KMS-11 (cell line): ENCODE results near the gene TSPAN14.

Experiments used
- H2AFZ ChIP-seq: fragments of 200-600 bp; sonication (generic); 2 replicates; pipeline ENCODE4 v1.6.1; 2016; ENCODE audit warnings: antibody characterized with exemption, mixed run types, low read depth
- H3K27ac ChIP-seq: fragments of 200-600 bp; sonication (generic); 2 replicates; pipeline ENCODE4 v1.6.1; 2016; ENCODE audit warnings: mild to moderate bottlenecking, mixed run types
- H3K27me3 ChIP-seq: fragments of 200-600 bp; sonication (generic); 2 replicates; pipeline ENCODE4 v1.6.1; 2017; ENCODE audit warnings: mild to moderate bottlenecking, low read depth, mixed run types, moderate library complexity; ENCODE audit not compliant: insufficient read depth
- H3K36me3 ChIP-seq: fragments of 200-600 bp; sonication (generic); 2 replicates; pipeline ENCODE4 v1.6.1; 2017; ENCODE audit warnings: mild to moderate bottlenecking, mixed run types; ENCODE audit not compliant: insufficient read depth
- H3K4me1 ChIP-seq: fragments of 200-600 bp; sonication (generic); 2 replicates; pipeline ENCODE4 v1.6.1; 2016; ENCODE audit warnings: mild to moderate bottlenecking, low read depth, mixed run types; ENCODE audit not compliant: poor library complexity, severe bottlenecking
- H3K4me2 ChIP-seq: fragments of 200-600 bp; sonication (generic); 2 replicates; pipeline ENCODE4 v1.7.0; 2016; ENCODE audit warnings: mild to moderate bottlenecking, mixed run types
- H3K4me3 ChIP-seq: fragments of 200-600 bp; sonication (generic); IDR thresholded peaks from 2 replicates; pipeline ENCODE4 v1.6.1; 2017; ENCODE audit warnings: low read depth, low read length, mixed read lengths; ENCODE audit not compliant: insufficient read depth
- H3K79me2 ChIP-seq: fragments of 200-600 bp; sonication (generic); 2 replicates; pipeline ENCODE4 v1.6.1; 2016; ENCODE audit warnings: low read depth, mixed run types; ENCODE audit not compliant: insufficient read depth
- H3K9ac ChIP-seq: fragments of 200-600 bp; sonication (generic); 2 replicates; pipeline ENCODE4 v1.6.1; 2016; ENCODE audit warnings: mild to moderate bottlenecking, mixed run types
- H4K20me1 ChIP-seq: fragments of 200-600 bp; sonication (generic); 2 replicates; pipeline ENCODE4 v1.6.1; 2016; ENCODE audit warnings: mild to moderate bottlenecking, mixed run types; ENCODE audit not compliant: insufficient read depth
- TF ChIP-seq, protein P1 (sequence below): fragments of 200-600 bp; sonication (generic); conservative IDR thresholded peaks from 2 replicates; pipeline ENCODE4 v1.6.1; 2017; ENCODE audit warnings: low read depth, mild to moderate bottlenecking, antibody characterized with exemption, low read length, moderate library complexity, mixed read lengths

Gene TSPAN14

DNA sequence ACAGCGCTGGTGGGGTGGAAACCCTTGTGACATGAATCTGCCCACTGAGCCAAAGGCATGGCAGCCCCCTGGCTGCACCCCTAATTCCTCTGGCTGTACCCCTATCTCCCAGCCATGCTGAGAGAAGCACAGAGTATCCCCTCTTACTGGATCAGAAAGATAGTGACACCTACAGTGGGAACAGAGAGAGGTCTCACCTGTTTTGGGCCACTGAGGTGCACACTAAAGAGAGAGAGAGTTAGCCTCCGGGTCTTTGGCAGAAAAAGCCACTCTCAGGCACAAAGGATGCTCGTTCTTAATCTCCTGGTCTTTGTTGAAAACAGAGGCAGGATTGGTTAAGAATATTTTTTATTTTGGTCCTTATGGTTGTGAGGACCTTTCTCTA, 11.3 kb downstream of the TSPAN14 start:
- TF ChIP-seq, protein P1, sequence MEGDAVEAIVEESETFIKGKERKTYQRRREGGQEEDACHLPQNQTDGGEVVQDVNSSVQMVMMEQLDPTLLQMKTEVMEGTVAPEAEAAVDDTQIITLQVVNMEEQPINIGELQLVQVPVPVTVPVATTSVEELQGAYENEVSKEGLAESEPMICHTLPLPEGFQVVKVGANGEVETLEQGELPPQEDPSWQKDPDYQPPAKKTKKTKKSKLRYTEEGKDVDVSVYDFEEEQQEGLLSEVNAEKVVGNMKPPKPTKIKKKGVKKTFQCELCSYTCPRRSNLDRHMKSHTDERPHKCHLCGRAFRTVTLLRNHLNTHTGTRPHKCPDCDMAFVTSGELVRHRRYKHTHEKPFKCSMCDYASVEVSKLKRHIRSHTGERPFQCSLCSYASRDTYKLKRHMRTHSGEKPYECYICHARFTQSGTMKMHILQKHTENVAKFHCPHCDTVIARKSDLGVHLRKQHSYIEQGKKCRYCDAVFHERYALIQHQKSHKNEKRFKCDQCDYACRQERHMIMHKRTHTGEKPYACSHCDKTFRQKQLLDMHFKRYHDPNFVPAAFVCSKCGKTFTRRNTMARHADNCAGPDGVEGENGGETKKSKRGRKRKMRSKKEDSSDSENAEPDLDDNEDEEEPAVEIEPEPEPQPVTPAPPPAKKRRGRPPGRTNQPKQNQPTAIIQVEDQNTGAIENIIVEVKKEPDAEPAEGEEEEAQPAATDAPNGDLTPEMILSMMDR = no peak
- no peak overlapping the region for H3K27ac ChIP-seq
- H2AFZ ChIP-seq = no peak overlapping the region
- H3K79me2 ChIP-seq = peaks cover 5% of the 10 kb centered on the region; the same call in 1 of the 2 replicates
- no peaks in the 10 kb centered on the region for H3K27me3 ChIP-seq
- H3K4me3 ChIP-seq = no peak overlapping the region
- H3K36me3 ChIP-seq = no peaks in the 10 kb centered on the region
- no peak overlapping the region for H3K4me2 ChIP-seq
- H3K4me1 ChIP-seq = peaks cover 25% of the 10 kb centered on the region
- no peak overlapping the region for H3K9ac ChIP-seq
- H4K20me1 ChIP-seq = no peaks in the 10 kb centered on the region

DNA sequence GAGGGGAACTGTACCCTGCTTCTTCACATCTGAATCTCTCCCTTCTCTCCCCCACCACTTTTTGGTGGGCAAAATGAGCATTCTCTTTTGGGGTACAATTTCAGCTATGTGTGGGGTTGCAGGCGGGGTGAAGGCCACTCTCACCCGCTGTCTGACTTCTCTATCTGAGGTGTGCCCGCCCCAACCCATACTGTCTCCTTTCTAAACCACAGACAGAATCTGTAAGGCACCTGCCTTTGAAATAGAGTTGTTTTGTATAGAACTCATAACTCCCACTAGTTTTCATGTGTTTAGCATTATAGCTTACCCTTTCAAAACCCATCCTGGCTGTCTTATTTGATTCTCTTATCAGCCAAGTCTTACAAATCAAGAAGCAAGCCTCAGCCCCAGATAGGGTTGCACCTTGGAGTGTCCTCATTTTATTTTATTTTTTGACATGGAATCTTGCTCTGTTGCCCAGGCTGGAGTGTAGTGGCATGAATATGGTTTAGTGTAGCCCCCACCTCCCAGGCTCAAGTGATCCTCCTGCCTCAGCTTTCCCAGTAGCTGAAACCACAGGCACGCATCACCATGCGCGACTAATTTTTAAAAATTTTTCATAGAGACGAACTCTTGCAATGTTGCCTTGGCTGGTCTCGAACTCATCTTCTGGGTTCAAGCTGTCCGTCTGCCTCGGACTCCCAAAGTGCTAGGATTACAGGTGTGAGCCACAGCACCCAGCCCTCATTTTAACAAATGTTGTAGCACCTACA, 11.9 kb downstream of the TSPAN14 start:
- H2AFZ ChIP-seq = no peak overlapping the region
- no peak overlapping the region for H3K4me2 ChIP-seq
- no peaks in the 10 kb centered on the region for H3K36me3 ChIP-seq
- TF ChIP-seq, protein P1 = no peak
- peaks cover 5% of the 10 kb centered on the region; the same call in 1 of the 2 replicates for H3K79me2 ChIP-seq
- H3K4me1 ChIP-seq = peaks cover 25% of the 10 kb centered on the region
- H3K27ac ChIP-seq = no peak overlapping the region
- no peak overlapping the region for H3K9ac ChIP-seq
- H3K27me3 ChIP-seq = no peaks in the 10 kb centered on the region
- H4K20me1 ChIP-seq = no peaks in the 10 kb centered on the region
- H3K4me3 ChIP-seq = no peak overlapping the region

DNA sequence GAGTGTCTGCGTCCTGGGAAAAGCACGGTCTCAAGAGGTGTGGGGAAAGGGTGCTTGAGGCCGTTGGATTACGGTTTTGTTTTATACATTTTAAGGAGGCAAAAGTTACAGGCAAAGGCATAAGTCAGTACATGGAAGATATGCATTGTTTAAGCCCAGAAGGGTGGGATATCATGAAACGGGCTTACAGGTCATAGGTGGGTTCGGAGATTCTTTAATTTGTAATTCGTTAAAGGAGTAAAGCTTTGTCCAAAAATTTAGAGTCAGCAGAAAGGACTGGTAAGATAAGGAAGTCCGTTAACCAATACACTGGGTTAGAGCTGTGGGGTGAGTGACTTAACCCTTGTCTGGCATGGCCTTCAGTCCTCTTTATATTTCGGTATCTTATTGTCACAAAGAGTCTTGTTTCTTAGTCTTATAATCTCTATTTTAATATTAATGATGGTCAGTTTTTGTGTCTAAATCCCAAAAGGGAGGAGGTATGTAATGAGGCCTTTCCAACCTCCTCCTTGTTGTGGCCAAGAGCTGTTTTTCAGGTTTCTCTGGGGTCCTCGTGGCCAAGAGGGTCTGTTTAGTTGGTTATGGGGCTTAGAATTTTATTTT, 12.7 kb downstream of the TSPAN14 start:
- H3K4me1 ChIP-seq = peaks cover 25% of the 10 kb centered on the region
- no peaks in the 10 kb centered on the region for H4K20me1 ChIP-seq
- H3K27me3 ChIP-seq = no peaks in the 10 kb centered on the region
- TF ChIP-seq, protein P1 = no peak
- peaks cover 5% of the 10 kb centered on the region; the same call in 1 of the 2 replicates for H3K79me2 ChIP-seq
- H3K36me3 ChIP-seq = no peaks in the 10 kb centered on the region
- H3K4me2 ChIP-seq = no peak overlapping the region
- no peak overlapping the region for H2AFZ ChIP-seq
- no peak overlapping the region for H3K27ac ChIP-seq
- H3K9ac ChIP-seq = no peak overlapping the region
- H3K4me3 ChIP-seq = no peak overlapping the region

DNA sequence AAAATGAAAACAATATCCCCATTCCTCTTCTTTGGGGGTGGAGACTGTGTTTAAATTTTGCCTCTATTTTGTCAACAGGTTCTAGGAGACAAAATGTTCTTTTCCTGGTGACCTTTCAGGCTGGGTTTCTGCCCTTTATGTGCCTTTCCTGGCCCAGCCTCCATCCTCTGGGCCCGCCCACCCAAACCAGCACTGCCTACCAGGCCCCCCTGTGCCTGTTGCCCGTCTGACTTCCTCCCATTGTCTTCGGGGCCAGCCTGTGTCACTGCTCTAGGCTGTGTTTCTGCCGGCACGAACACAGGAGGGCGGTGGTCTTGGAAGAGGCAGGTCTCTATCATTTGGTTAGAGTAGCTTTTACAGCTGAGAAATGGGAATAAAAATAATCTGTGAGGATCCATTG, 13.9 kb downstream of the TSPAN14 start:
- Histone ChIP-seq H3K9ac (no peak overlapping the region), H3K27me3 (no peaks in the 10 kb centered on the region), H2AFZ (no peak overlapping the region), H3K4me3 (no peak overlapping the region), H4K20me1 (no peaks in the 10 kb centered on the region), H3K36me3 (no peaks in the 10 kb centered on the region), H3K27ac (no peak overlapping the region), H3K4me2 (no peak overlapping the region), H3K4me1 (peaks cover 18% of the 10 kb centered on the region), H3K79me2 (peaks cover 5% of the 10 kb centered on the region; the same call in 1 of the 2 replicates)
- TF ChIP-seq, protein P1 = no peak
